HFF-Myc (cell line): ENCODE data around the gene SMIM35.

Source experiments
- DNase-seq: peaks from one replicate; pipeline ENCODE4 v3.0.0-alpha.2; 2011; ENCODE audit warnings: low read depth; ENCODE audit errors: extremely low read depth
- H3K4me3 ChIP-seq: replicated peaks from 2 replicates; pipeline ENCODE4 v1.5.1; 2011; ENCODE audit warnings: low read depth, mild to moderate bottlenecking, control low read depth, low read length
- TF ChIP-seq, protein P1 (sequence below): IDR thresholded peaks from 2 replicates; pipeline ENCODE4 v1.5.1; 2012; ENCODE audit warnings: mild to moderate bottlenecking, low read depth, low read length, control low read depth; ENCODE audit errors: missing control alignments

The SMIM35 gene

DNA sequence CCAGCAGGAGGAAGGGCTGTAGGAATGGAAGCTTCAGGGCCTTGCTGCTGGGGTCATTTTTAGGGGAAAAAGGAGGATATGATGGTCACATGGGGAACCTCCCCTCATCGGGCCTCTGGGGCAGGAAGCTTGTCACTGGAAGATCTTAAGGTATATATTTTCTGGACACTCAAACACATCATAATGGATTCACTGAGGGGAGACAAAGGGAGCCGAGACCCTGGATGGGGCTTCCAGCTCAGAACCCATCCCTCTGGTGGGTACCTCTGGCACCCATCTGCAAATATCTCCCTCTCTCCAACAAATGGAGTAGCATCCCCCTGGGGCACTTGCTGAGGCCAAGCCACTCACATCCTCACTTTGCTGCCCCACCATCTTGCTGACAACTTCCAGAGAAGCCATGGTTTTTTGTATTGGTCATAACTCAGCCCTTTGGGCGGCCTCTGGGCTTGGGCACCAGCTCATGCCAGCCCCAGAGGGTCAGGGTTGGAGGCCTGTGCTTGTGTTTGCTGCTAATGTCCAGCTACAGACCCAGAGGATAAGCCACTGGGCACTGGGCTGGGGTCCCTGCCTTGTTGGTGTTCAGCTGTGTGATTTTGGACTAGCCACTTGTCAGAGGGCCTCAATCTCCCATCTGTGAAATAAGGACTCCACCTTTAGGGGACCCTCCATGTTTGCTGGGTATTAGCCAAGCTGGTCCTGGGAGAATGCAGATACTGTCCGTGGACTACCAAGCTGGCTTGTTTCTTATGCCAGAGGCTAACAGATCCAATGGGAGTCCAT, 86.5 kb downstream of the SMIM35 start:
- no peak overlapping the region for H3K4me3 ChIP-seq
- DNase-seq = no peak
- TF ChIP-seq, protein P1, sequence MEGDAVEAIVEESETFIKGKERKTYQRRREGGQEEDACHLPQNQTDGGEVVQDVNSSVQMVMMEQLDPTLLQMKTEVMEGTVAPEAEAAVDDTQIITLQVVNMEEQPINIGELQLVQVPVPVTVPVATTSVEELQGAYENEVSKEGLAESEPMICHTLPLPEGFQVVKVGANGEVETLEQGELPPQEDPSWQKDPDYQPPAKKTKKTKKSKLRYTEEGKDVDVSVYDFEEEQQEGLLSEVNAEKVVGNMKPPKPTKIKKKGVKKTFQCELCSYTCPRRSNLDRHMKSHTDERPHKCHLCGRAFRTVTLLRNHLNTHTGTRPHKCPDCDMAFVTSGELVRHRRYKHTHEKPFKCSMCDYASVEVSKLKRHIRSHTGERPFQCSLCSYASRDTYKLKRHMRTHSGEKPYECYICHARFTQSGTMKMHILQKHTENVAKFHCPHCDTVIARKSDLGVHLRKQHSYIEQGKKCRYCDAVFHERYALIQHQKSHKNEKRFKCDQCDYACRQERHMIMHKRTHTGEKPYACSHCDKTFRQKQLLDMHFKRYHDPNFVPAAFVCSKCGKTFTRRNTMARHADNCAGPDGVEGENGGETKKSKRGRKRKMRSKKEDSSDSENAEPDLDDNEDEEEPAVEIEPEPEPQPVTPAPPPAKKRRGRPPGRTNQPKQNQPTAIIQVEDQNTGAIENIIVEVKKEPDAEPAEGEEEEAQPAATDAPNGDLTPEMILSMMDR = no peak

DNA sequence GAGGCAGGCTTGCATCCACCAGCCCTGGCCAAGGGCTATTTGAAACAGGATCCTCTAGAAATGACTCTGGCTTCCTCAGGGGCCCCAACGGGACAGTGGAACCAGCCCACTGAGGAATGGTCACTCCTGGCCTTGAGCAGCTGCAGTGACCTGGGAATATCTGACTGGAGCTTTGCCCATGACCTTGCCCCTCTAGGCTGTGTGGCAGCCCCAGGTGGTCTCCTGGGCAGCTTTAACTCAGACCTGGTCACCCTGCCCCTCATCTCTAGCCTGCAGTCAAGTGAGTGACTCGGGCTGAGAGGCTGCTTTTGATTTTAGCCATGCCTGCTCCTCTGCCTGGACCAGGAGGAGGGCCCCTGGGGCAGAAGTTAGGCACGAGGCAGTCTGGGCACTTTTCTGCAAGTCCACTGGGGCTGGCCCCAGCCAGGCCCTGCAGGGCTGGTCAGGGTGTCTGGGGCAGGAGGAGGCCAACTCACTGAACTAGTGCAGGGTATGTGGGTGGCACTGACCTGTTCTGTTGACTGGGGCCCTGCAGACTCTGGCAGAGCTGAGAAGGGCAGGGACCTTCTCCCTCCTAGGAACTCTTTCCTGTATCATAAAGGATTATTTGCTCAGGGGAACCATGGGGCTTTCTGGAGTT, 87.3 kb downstream of the SMIM35 start:
- no peak for DNase-seq
- TF ChIP-seq, protein P1 = no peak
- no peak overlapping the region for H3K4me3 ChIP-seq

DNA sequence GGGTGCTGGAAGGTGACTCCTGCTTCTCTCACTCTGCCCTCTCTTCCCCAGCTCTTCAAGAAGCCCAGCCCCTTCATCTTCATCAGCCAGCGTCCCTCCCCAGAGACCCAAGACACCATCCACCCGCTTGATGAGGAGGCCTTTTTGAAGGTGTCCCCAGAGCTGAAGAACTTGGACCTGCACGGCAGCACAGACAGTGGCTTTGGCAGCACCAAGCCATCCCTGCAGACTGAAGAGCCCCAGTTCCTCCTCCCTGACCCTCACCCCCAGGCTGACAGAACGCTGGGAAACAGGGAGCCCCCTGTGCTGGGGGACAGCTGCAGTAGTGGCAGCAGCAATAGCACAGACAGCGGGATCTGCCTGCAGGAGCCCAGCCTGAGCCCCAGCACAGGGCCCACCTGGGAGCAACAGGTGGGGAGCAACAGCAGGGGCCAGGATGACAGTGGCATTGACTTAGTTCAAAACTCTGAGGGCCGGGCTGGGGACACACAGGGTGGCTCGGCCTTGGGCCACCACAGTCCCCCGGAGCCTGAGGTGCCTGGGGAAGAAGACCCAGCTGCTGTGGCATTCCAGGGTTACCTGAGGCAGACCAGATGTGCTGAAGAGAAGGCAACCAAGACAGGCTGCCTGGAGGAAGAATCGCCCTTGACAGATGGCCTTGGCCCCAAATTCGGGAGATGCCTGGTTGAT, 88.0 kb downstream of the SMIM35 start:
- no peak for DNase-seq
- TF ChIP-seq, protein P1 = no peak
- no peak overlapping the region for H3K4me3 ChIP-seq

DNA sequence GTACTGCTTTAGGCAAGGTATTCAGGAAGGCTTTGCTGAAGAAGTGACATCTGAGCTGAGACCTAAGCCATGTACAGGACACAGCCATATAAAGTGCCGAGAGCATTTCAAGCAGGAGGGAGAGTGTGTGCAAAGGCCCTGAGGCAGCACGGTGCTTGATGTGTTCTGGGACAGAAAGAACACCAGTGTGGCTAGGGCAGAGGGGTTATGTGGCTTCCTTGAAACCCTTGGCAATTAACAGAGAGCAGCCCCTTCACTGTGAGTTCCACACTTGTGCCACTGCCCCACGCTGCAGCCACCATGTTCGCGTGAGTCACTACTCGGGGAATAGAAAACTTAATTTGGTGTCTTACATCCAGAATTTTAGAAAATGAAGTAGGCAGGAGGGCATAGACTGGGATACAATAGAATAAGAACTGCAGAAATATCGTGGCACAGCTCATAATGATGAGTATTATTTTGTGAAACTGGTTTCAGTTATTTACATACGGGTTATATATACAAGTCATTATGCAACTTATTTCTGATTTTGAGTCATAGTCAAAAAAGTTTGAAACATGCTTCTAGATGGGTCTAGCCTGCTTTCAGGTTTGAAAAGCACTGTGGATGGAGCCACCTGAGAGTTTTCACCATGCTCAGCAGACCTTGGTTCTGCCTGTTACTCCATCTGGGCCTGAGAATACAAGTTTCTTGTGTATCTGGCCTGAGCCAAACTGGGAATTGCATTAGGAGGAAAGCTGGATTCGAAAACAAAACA, 88.8 kb downstream of the SMIM35 start:
- TF ChIP-seq, protein P1 = no peak
- no peak overlapping the region for H3K4me3 ChIP-seq
- DNase-seq = no peak

DNA sequence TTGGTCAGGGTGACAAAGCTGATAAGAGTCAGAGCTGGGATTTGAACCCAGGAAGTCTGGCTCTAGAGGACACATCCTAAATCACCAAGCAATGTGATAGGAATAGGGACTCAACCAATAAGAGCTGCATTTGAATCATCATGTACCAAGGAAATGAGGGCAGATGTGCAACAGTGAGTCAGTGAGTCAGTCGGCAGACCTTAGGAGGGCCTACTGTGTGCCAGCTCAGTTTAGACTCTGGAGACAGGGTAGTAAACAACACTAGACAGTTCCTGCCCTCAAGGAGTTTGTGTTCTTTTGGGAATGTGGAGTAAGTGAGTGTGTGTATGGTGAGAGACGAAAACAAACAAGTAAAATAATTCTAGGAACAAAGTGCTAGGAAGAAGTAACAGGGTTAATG, 89.4 kb downstream of the SMIM35 start:
- TF ChIP-seq, protein P1 = no peak
- DNase-seq = no peak
- no peak overlapping the region for H3K4me3 ChIP-seq

DNA sequence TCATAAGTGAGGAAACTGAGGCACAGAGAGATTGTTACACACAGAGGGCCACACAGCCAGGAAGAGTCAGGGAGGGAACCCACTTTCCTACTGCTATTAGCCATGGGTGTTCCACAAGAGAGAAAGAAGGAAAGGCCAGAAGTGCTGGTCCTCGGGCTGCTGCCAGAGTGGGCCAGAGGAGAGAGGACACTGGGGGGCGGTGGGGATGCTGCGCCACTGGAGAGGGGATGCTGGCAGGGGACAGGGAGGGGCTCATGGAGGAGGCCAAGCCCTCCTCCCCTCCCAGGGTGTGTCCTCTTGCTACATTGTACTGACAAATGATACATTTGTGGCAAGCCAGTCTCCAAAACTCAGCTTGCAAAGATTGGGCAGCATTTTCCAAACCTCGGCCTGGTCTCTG, 90.7 kb downstream of the SMIM35 start:
- DNase-seq = no peak
- H3K4me3 ChIP-seq = no peak overlapping the region
- TF ChIP-seq, protein P1 = no peak
